OCI-LY7 (cell line): ENCODE measurements around the gene UNKL.

Experiments used
- EZH2phosphoT487 ChIP-seq: fragments of 200-600 bp; sonication (generic); IDR thresholded peaks from 2 replicates; pipeline ENCODE4 v1.6.1; 2018; ENCODE audit warnings: low read depth, borderline replicate concordance, mild to moderate bottlenecking, mixed run types, antibody characterized with exemption, low read length, moderate library complexity, mixed read lengths
- TF ChIP-seq, protein P1 (sequence below): fragments of 200-600 bp; sonication (generic); conservative IDR thresholded peaks from 2 replicates; pipeline ENCODE4 v1.5.1; 2014; ENCODE audit warnings: mild to moderate bottlenecking, antibody characterized with exemption, low read length, moderate library complexity, mixed read lengths

DNA sequence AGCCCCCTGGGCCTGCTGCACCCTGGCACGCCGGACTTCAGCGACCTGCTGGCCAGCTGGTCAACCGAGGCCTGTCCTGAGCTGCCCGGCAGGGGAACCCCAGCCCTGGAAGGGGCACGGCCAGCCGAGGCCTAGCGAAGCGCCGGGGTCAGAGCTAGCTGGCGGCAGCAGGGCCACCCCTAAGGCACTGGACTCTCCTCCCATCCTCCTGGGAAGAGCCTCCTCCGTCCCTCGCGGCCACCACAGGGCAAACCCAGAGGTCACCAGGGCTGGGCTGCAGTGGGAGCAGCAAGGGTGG lies 18.7 kb upstream of the UNKL start:
- TF ChIP-seq, protein P1, sequence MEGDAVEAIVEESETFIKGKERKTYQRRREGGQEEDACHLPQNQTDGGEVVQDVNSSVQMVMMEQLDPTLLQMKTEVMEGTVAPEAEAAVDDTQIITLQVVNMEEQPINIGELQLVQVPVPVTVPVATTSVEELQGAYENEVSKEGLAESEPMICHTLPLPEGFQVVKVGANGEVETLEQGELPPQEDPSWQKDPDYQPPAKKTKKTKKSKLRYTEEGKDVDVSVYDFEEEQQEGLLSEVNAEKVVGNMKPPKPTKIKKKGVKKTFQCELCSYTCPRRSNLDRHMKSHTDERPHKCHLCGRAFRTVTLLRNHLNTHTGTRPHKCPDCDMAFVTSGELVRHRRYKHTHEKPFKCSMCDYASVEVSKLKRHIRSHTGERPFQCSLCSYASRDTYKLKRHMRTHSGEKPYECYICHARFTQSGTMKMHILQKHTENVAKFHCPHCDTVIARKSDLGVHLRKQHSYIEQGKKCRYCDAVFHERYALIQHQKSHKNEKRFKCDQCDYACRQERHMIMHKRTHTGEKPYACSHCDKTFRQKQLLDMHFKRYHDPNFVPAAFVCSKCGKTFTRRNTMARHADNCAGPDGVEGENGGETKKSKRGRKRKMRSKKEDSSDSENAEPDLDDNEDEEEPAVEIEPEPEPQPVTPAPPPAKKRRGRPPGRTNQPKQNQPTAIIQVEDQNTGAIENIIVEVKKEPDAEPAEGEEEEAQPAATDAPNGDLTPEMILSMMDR: no peak
- TF ChIP-seq EZH2phosphoT487: no peak
